D721Med (cell line): ENCODE measurements around the gene PAPOLB.
"Not testable (repeated sequence)": the region's sequence is repeated elsewhere in the genome, so short reads cannot be mapped to it uniquely, and the experiment has no call there.

Experiments
- DNase-seq: peaks from one replicate; pipeline ENCODE4 v3.0.0; 2011; ENCODE audit warnings: low spot score; ENCODE audit not compliant: insufficient read length
- FAIRE-seq: peaks from 2 replicates; lab custom pipeline; 2011; peaks lifted over from hg19 to GRCh38; lab: Jason Lieb, UNC
- TF ChIP-seq, protein P1 (sequence below): IDR thresholded peaks from 2 replicates; pipeline ENCODE4 v1.5.1; 2012; ENCODE audit warnings: mild to moderate bottlenecking, control low read depth; ENCODE audit not compliant: insufficient read depth; ENCODE audit errors: missing control alignments

Gene PAPOLB

DNA sequence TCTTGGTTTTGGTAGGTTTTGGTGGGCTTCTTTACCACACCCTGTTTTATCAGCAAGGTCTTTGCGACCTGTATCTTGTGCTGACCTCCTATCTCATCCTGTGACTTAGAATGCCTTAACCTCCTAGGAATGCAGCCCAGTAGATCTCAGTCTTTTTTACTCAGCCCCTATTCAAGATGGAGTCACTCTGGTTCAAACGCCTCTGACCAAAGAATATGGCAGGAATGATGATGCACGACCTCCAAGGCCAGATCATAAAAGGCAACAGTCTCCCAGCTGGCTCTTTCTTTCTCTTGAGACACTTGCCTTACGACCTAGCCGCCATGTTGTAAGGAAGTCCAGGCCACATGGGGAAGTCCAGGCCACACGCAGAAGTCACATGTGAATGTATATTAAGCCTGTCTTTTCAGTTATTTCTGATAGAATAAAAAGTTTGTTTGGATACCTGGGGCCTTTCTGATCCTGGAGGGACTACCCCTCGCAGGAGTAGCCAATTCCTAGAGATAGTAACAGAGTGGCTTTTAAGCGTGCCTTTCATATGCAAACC is 32.2 kb upstream of the PAPOLB start:
- no peak for DNase-seq
- TF ChIP-seq, protein P1, sequence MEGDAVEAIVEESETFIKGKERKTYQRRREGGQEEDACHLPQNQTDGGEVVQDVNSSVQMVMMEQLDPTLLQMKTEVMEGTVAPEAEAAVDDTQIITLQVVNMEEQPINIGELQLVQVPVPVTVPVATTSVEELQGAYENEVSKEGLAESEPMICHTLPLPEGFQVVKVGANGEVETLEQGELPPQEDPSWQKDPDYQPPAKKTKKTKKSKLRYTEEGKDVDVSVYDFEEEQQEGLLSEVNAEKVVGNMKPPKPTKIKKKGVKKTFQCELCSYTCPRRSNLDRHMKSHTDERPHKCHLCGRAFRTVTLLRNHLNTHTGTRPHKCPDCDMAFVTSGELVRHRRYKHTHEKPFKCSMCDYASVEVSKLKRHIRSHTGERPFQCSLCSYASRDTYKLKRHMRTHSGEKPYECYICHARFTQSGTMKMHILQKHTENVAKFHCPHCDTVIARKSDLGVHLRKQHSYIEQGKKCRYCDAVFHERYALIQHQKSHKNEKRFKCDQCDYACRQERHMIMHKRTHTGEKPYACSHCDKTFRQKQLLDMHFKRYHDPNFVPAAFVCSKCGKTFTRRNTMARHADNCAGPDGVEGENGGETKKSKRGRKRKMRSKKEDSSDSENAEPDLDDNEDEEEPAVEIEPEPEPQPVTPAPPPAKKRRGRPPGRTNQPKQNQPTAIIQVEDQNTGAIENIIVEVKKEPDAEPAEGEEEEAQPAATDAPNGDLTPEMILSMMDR: no peak
- no peak for FAIRE-seq

DNA sequence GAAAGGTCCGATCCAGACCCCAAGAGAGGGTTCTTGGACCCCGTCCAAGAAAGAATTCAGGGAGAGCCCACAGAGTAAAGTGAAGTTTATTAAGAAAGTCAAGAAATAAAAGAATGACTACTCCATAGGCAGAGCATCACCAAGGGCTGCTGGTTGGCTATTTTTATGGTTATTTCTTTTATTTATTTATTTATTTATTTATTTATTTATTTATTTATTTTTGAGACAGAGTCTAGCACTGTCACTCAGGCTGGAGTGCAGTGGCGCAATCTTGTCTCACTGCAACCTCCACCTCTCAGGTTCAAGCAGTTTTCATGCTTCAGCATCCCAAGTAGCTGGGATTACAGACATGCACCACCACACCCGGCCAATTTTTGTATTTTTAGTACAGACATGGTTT is 31.4 kb upstream of the PAPOLB start:
- DNase-seq, FAIRE-seq: not testable (repeated sequence)

DNA sequence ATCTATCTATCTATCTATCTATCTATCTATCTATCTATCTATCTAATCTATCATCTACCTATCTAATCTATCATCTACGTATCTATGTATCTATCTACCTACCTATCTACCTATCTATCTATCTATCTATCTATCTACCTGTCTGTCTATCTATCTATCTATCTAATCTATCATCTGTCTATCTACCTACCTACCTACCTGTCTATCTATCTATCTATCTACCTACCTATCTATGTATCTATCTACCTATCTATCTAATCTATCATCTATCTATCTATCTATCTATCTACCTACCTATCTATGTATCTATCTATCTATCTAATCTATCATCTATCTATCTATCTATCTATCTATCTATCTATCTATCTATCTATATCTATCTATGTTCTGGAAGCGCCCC is 29.7 kb upstream of the PAPOLB start:
- FAIRE-seq, DNase-seq: not testable (repeated sequence)

DNA sequence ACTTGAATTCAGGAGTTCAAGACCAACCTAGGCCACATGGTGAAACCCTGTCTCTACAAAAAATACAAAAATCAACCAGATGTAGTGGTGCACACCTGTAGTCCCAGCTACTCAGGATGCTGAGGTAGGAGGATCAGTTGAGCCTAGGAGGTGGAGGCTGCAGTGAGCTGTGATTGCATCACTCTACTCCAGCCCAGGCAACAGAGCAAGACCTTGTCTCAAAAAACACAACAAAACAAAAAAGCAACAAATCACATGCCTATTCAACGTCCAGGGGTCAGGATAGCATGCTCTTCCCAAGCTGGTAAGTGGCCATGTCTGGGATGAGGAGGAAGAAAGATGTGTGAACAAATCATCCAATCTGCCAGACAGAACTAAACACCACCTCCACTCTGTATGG is 27.9 kb upstream of the PAPOLB start:
- DNase-seq (no peak), FAIRE-seq (no peak)
- TF ChIP-seq, protein P1: no peak

DNA sequence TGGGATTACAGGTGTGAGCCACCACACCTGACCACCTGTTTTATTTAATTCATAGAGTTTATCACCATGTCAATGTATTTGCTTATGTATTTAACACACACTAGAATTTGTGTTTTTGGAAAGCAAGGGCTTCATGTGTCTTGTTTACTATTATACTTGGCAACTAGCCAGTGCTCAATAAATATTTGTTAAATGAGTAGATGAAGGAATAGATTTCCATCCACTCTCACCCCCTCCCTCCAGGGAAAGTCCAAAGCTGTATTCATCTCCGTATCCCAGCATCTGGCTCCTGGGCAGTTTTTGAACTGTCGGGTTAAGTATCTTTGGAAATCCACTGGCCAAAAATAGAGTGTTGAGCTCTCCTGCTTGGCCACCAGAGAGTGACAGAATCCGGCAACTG is 26.3 kb upstream of the PAPOLB start:
- TF ChIP-seq, protein P1: no peak
- DNase-seq (no peak), FAIRE-seq (no peak)

DNA sequence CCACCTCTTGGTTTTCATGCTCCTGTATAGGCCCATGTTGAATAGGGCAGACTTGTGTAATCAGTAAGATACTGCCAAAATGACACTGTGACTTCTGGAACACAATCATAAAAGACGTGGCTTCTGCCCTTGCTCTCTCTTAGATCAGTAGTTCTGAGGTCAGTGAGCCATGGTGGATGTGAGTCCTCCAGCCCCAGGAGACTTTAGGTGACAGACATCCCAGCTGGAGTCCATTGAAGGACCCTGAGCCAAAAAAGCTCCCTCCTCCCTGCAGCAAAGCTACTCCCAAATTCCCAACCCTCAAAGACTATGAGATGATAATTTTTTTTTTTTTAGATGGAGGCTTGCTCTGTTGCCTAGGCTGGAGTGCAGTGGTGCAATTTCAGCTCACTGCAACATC is 24.8 kb upstream of the PAPOLB start:
- DNase-seq (no peak), FAIRE-seq (no peak)
- TF ChIP-seq, protein P1: no peak

DNA sequence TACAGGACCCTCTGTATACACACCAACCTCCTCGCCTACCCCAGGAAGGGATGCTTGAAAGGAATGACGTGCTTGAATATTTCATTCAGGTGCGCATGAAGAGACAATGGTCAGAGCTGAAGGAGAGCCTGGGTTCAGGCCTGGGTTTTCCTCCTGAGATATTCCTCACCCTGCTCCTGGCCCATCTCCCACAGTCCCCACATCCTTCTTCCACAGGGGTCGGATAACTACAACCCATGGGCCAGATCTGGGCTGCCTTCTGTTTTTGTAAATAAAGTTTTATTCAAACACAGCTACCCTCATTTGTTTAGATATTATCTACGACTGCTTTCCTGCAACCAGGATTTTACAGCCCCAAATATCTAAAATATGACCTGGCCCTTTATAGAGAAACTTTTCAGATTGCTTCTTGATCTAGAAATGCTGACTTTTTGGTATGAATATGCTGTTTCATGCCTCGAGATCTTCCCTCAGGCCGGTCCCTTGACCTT is 23.5 kb upstream of the PAPOLB start:
- DNase-seq: no peak
- no peak for FAIRE-seq
- TF ChIP-seq, protein P1: no peak

DNA sequence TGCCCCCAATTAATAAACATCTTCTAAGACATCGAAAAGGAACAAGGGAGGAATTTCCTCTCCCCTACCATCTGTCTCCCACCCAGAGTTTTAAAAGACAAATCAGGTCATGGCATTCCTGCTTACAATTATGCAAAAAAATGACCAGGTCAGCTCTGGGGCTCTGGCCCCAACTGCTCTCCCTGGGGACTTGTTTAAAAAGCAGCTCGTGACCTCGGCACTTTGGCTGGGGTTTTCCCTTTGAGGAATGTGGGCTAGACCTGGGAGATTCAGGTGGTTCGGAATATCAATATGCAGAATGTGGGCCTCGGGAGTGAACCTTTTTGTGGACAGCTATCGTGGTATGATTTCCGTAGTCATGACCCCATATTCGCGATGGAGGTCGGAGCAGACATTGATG is 22.3 kb upstream of the PAPOLB start:
- no peak for FAIRE-seq
- DNase-seq: no peak
- TF ChIP-seq, protein P1: no peak
